Aorta (tissue), 5 donors: ENCODE data around the gene SLC9A7. TPM values are rescaled to one million over a fixed set of nuclear protein-coding genes. Genes with fewer than 3 reads are reported as not detected.

Experiments used
- ATAC-seq: fragments of 200-7000 bp; cut with Tn5 transposase; one replicate; pipeline ENCODE4 v1.9.1; 2022; ENCODE audit warnings: moderate library complexity; ENCODE audit not compliant: low FRiP score
- DNase-seq, 2 donors: peaks; one replicate each; pipeline ENCODE4 v3.0.0-alpha.2; 2020
- H3K27ac ChIP-seq, 2 donors: one replicate each; pipeline ENCODE4 v1.5.1; 2013; ENCODE audit warnings: low read length in 2 of 2, mild to moderate bottlenecking in 2 of 2, moderate library complexity in 2 of 2, control low read depth in 1 of 2, inconsistent platforms in 1 of 2, low read depth in 1 of 2
- H3K27me3 ChIP-seq, 2 donors: one replicate each; pipeline ENCODE4 v1.6.1; 2013; ENCODE audit warnings: control low read depth in 1 of 2, low read length in 1 of 2, mild to moderate bottlenecking in 1 of 2, moderate library complexity in 1 of 2; ENCODE audit not compliant: insufficient read depth in 2 of 2, control insufficient read depth in 1 of 2
- H3K36me3 ChIP-seq, 2 donors: one replicate each; pipeline ENCODE4 v1.6.1; 2013; ENCODE audit warnings: control low read depth in 1 of 2, low read length in 1 of 2, mild to moderate bottlenecking in 1 of 2; ENCODE audit not compliant: insufficient read depth in 2 of 2, control insufficient read depth in 1 of 2
- H3K4me1 ChIP-seq, 2 donors: one replicate each; pipeline ENCODE4 v1.6.1; 2013; ENCODE audit warnings: low read length in 2 of 2, control low read depth in 1 of 2, mild to moderate bottlenecking in 1 of 2, moderate library complexity in 1 of 2; ENCODE audit not compliant: insufficient read depth in 2 of 2, control insufficient read depth in 1 of 2
- H3K4me3 ChIP-seq, 2 donors: one replicate each; pipeline ENCODE4 v1.5.1; 2013; ENCODE audit warnings: low read length in 2 of 2, control low read depth in 1 of 2, mild to moderate bottlenecking in 1 of 2
- H3K9me3 ChIP-seq: one replicate; pipeline ENCODE4 v1.6.1; 2013; ENCODE audit warnings: mild to moderate bottlenecking, low read length; ENCODE audit not compliant: control insufficient read depth
- WGBS, 2 donors: extraction: QIAGEN DNeasy Blood & Tissue Kit; methylation state at CpG; one replicate each; pipeline ENCODE4 v1.1.7; 2013; 5-methylcytosine and 5-hydroxymethylcytosine counted together
- intact Hi-C, 2 donors: fragments of 100-400 bp; cut with DNase I; formaldehyde crosslinking; loops; one replicate each; pipeline versions ENCODE4 v1.14.2 to v1.15.0; 2022
- polyA plus RNA-seq, 2 donors: library from polyadenylated mRNA; stranded (reverse); fragments of 200-250 nt; gene quantifications; one replicate each; pipeline ENCODE4 v1.2.3, GENCODE V29; 2013
- total RNA-seq, 2 donors: library from RNA; stranded (reverse); fragmentation: NEBNext Ultra II Directional; extraction: Animal tissue kit (Norgen Biotek cat#: 25700); gene quantifications; one replicate each; pipeline ENCODE4 v1.2.1, GENCODE V29; 2021
- donor health status: healthy with polysubstance abuse.
- donor health status: Bipolar disorder and iron deficiency.
- donor health status: DM: no; HTN: no; CAD: no.
- donor health status: DM: no; HTN: no; CAD: no.
- donor health status: DM: yes; HTN: yes; CAD: no.

SLC9A7 gene
- total and polyA plus RNA-seq, 4 donors, result 0.33 to 3.0 (median 1.4) TPM

DNA sequence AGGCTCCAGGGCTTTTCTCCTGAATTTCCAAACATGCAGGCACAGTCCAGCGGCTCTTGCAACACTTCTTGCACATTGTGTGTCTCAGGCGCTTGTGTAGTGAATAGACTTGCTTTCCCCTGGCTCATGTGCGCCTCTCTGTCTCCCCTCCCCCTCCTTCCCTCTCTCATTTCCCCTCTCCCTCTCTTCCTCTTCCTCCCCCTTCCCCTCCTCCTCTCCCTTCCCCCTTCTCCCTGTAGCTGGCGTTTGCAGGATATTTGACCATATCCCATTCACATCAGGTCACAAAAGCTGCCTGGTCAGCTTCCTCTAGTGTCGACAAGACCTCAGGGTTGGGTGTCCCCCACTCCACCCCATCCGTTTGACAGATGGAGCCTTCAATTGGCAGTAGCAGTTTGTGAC, 182.9 kb downstream of the SLC9A7 start:
- no peaks in the 10 kb centered on the region for H3K27me3 ChIP-seq
- H3K9me3 ChIP-seq, result no peaks in the 10 kb centered on the region
- intact Hi-C loops, result loop anchor here in 1 of 2 donors (10.0 kb wide), 2 partner anchors 59 to 109 kb away; no protein-coding TSS in a partner anchor
- H3K4me3 ChIP-seq, result no peak overlapping the region
- DNase-seq (no peak), ATAC-seq (no peak)
- no peaks in the 10 kb centered on the region for H3K36me3 ChIP-seq
- 3 to 23% methylated on average over 6 of the region's 6 CpGs for WGBS, 2 donors
- peaks cover 0 to 2% of the 10 kb centered on the region in 2 donors for H3K4me1 ChIP-seq
- no peak overlapping the region for H3K27ac ChIP-seq

DNA sequence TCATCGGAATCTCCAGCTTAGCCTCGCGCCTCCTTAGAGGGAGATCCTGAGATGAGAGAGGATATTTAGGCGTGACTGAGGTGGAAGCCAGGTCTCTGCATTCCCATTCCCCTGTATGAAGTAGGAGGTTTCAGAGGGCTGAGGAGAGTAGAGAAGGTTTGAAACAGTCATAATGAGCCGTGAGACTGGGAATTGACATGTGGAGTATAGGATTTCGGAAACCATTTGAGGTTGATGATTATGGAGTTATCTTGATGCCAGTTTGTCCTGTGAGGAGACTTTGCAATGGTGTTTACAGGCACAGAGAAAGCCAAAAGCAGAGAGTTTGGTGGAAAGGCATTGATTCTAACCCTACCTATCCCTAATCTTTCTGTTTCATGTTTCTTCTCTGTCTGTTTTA, 183.3 kb downstream of the SLC9A7 start:
- Histone ChIP-seq H3K27ac (no peak overlapping the region), H3K27me3 (no peaks in the 10 kb centered on the region), H3K4me1 (peaks cover 0 to 2% of the 10 kb centered on the region in 2 donors), H3K36me3 (no peaks in the 10 kb centered on the region), H3K4me3 (peak overlapping the region in 1 of 2 donors; percentile 44), H3K9me3 (no peaks in the 10 kb centered on the region)
- intact Hi-C loops, result loop anchor here in 1 of 2 donors (10.0 kb wide), 2 partner anchors 59 to 109 kb away; no protein-coding TSS in a partner anchor
- no peak for ATAC-seq
- DNase-seq, result no peak
- 8 to 34% methylated on average over 6 of the region's 6 CpGs for WGBS, 2 donors

DNA sequence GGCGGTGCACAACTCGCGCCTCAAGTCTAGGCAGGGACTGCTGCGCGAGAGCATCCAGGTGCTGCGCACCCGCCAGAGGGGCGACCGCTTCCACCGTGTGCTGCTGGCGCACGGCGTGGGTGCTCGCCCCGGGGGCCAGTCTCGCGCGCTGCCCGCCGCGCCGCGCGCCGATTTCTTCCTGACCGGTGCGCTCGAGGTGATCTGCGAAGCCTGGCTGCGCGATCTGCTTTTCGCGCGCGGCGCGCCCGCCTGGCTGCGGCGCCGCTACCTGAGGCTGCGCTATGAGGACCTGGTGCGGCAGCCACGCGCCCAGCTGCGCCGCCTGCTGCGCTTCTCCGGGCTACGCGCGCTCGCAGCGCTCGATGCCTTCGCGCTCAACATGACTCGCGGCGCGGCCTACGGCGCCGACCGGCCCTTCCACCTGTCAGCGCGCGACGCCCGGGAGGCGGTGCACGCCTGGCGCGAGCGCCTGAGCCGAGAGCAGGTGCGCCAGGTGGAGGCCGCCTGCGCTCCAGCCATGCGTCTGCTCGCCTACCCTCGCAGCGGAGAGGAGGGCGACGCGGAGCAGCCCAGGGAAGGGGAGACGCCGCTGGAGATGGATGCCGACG, 184.0 kb downstream of the SLC9A7 start:
- H3K27me3 ChIP-seq, result no peaks in the 10 kb centered on the region
- no peak overlapping the region for H3K27ac ChIP-seq
- H3K4me1 ChIP-seq, result peaks cover 0 to 2% of the 10 kb centered on the region in 2 donors
- no peaks in the 10 kb centered on the region for H3K9me3 ChIP-seq
- H3K4me3 ChIP-seq, result peak overlapping the region in 1 of 2 donors; percentile 44
- intact Hi-C loops, result loop anchor here (5.0 to 10.0 kb wide), 3 partner anchors 60 to 110 kb away; no protein-coding TSS in a partner anchor
- WGBS, 2 donors, result 1 to 41% methylated on average over 89 to 90 of the region's 90 CpGs
- ATAC-seq (peak; percentile 8), DNase-seq (no peak)
- no peaks in the 10 kb centered on the region for H3K36me3 ChIP-seq

DNA sequence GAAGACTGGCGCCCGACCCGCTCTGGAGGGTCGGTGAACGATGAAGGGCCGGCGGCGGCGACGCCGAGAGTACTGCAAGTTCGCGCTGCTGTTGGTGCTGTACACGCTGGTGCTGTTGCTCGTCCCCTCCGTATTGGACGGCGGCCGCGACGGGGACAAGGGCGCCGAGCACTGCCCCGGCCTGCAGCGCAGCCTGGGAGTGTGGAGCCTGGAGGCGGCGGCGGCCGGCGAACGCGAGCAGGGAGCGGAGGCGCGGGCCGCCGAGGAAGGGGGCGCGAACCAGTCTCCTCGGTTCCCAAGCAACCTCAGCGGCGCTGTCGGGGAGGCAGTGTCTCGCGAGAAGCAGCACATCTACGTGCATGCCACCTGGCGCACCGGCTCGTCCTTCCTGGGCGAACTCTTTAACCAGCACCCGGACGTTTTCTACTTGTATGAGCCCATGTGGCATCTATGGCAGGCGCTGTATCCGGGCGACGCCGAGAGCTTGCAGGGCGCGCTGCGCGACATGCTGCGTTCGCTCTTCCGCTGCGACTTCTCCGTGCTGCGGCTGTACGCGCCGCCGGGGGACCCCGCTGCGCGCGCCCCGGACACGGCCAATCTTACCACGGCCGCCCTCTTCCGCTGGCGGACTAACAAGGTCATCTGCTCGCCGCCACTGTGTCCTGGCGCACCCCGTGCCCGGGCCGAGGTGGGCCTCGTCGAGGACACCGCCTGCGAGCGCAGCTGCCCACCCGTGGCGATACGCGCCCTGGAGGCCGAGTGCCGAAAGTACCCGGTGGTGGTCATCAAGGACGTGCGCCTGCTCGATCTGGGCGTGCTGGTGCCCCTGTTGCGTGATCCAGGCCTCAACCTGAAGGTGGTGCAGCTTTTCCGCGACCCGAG, 184.8 kb downstream of the SLC9A7 start:
- no peaks in the 10 kb centered on the region for H3K9me3 ChIP-seq
- 1 to 39% methylated on average over 106 to 107 of the region's 107 CpGs for WGBS, 2 donors
- H3K4me1 ChIP-seq, result peaks cover 0 to 2% of the 10 kb centered on the region in 2 donors
- peak overlapping the region; percentile 1 to 15 for H3K4me3 ChIP-seq
- intact Hi-C loops, result loop anchor here (5.0 to 10.0 kb wide), 3 partner anchors 61 to 111 kb away; no protein-coding TSS in a partner anchor
- ATAC-seq, result peak; percentile 62
- peak; percentile 69 to 83 for DNase-seq
- no peak overlapping the region for H3K27ac ChIP-seq
- H3K36me3 ChIP-seq, result no peaks in the 10 kb centered on the region
- no peaks in the 10 kb centered on the region for H3K27me3 ChIP-seq

DNA sequence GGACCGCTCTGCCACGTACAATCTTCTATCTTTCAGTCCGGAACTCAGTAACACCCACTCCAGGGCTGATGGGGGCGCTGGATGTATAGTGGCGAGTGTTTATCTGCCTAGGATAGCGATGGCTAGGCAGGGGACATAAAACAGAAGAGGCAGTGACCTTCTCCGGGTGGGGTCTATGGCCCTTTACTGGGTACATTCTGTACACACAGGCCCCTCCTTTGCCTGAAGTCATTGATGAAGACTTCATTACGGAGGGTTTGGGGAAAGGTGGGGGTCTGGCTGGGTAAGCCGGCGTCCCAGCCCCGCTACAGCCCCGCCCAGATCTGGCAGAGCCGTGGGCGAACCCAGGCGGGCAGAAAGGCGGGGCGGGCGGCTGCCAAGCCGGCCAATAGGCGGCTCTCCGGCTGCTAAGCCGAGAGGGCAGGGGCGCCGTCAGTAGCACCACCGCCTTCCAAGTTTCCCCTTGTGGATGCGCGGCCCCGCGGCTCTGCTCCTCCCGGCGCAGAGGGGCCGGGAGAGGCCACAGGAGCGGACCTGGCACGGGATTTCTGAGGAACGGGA, 185.5 kb downstream of the SLC9A7 start, which contains the start of gene CHST7:
Gene CHST7, plus strand, starts transcription at position 435 of the 561 bp plus-strand sequence. CDS start 167 bp downstream, outside the sequence.
- H3K36me3 ChIP-seq, result no peaks in the 10 kb centered on the region
- no peaks in the 10 kb centered on the region for H3K27me3 ChIP-seq
- no peaks in the 10 kb centered on the region for H3K9me3 ChIP-seq
- DNase-seq, result peak; percentile 79 to 87
- peak within 1 kb of the TSS in 1 of 2 donors; percentile 82 for H3K27ac ChIP-seq
- ATAC-seq, result peak; percentile 83
- intact Hi-C loops, result loop anchor here (5.0 to 10.0 kb wide), 3 partner anchors 61 to 111 kb away; no protein-coding TSS in a partner anchor
- peaks cover 0 to 2% of the 10 kb centered on the region in 2 donors for H3K4me1 ChIP-seq
- WGBS, 2 donors, result 2 to 30% methylated on average over 35 of the region's 35 CpGs
- peak within 1 kb of the TSS; percentile 1 to 15 for H3K4me3 ChIP-seq

DNA sequence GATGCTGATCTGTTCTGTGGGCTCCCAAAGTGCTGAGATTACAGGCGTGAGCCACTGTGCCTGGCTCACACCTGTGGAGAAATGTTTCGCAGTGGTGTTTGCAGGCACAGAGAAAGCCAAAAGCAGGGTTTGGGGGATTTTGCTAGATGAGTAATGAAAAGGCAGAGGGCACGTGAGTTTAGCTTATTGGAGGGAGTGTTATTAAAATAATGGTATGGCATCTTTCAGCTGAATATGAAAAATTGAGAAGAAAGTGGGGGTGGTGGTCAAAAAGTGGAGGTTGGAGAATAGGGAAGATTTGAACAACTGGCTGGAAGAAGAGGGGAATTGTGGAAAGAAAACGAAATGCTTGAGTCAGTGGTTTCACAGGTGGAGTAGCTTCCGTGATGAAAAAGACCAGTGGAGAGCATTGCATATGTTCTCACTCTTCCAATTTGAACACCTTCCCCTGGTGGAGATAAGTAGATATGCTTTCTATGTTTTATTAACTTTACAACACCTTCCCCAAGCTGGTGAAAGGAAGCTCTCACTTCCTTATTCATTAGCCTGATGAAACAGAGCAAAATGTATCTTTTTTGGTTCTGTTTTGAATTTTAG, 186.5 kb downstream of the SLC9A7 start:
- H3K4me3 ChIP-seq, result no peak overlapping the region
- H3K27me3 ChIP-seq, result no peaks in the 10 kb centered on the region
- 70 to 87% methylated on average over 5 of the region's 5 CpGs for WGBS, 2 donors
- no peak for DNase-seq
- no peaks in the 10 kb centered on the region for H3K36me3 ChIP-seq
- H3K9me3 ChIP-seq, result no peaks in the 10 kb centered on the region
- intact Hi-C loops, result loop anchor here (5.0 to 10.0 kb wide), 3 partner anchors 62 to 112 kb away; no protein-coding TSS in a partner anchor
- no peak for ATAC-seq
- no peak overlapping the region for H3K27ac ChIP-seq
- peaks cover 0 to 2% of the 10 kb centered on the region in 2 donors for H3K4me1 ChIP-seq

DNA sequence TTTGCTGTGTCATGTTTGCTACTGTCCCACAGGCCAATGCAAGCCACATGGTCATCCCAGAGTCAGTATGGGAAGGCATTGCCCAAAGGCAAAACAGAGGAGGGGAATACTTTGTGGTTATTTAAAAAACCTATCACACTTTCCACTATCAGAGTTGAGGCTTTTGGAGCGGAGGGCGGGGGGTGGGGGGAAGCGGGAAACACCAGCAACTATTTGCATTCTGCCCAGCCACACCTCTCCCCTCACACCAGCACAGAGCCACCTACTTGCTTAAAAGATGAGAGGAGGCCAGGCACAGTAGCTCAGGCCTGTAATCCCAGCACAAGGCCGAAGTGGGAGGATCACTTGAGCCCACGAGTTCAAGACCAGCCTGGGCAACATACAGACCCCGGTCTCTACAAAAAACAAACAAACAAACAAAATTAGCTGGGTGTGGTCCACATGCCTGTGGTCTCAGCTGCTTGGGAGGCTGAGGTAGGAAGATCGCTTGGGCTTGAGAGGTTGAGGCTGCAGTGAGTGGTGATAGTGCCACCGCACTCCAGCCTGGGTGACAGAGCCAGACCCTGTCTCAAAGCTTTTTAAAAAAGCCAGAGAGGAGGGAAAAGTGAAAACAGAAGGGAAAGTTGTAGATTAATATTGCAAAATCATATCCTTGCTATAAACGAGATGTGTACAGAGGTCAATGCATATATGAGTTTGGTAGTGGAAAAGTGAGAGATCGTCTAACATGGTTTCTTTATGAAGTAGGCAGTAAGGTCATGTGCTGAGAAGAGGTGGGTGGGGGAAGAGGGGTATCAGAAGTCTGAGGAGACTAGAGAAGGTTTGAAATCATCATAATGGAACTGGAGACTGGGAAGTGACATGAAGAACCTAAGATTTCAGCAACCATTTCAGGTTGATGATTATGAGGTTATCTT, 187.2 kb downstream of the SLC9A7 start:
- intact Hi-C loops, result loop anchor here (5.0 to 10.0 kb wide), 3 partner anchors 63 to 113 kb away; no protein-coding TSS in a partner anchor
- 79 to 92% methylated on average over 10 of the region's 10 CpGs for WGBS, 2 donors
- no peaks in the 10 kb centered on the region for H3K27me3 ChIP-seq
- H3K9me3 ChIP-seq, result no peaks in the 10 kb centered on the region
- ATAC-seq (no peak), DNase-seq (no peak)
- H3K4me3 ChIP-seq, result no peak overlapping the region
- no peak overlapping the region for H3K27ac ChIP-seq
- H3K36me3 ChIP-seq, result no peaks in the 10 kb centered on the region
- H3K4me1 ChIP-seq, result peaks cover 0 to 2% of the 10 kb centered on the region in 2 donors
